Sigmoid colon (tissue), 7 donors: ENCODE data around the gene PRDM16. TPM values are rescaled to one million over a fixed set of nuclear protein-coding genes. Genes with fewer than 3 reads are reported as not detected.

Source experiments
- DNase-seq: peaks from one replicate; pipeline ENCODE4 v3.0.0-alpha.2; 2019
- H3K27ac ChIP-seq, 4 donors: fragments of 200-600 bp; sonication (generic); one replicate each; pipeline ENCODE4 v1.5.1; 2016 to 2019; ENCODE audit warnings: mild to moderate bottlenecking in 1 of 4
- H3K27me3 ChIP-seq, 3 donors: fragments of 200-600 bp; sonication (generic); one replicate each; pipeline ENCODE4 v1.5.1; 2019; ENCODE audit warnings: mild to moderate bottlenecking in 1 of 3
- H3K36me3 ChIP-seq, 4 donors: fragments of 200-600 bp; sonication (generic); one replicate each; pipeline ENCODE4 v1.5.1; 2016 to 2019
- H3K4me1 ChIP-seq, 4 donors: fragments of 200-600 bp; sonication (generic); one replicate each; pipeline ENCODE4 v1.5.1; 2017 to 2019
- H3K4me3 ChIP-seq, 4 donors: fragments of 200-600 bp; sonication (generic); one replicate each; pipeline ENCODE4 v1.5.1; 2017 to 2019; ENCODE audit warnings: mild to moderate bottlenecking in 2 of 4, moderate library complexity in 1 of 4
- H3K9me3 ChIP-seq, 4 donors: fragments of 200-600 bp in 3 of 4; sonication (generic) in 3 of 4; one replicate each; pipeline versions ENCODE4 v1.5.1 to v1.6.1; 2013 to 2019
- EP300 ChIP-seq, 4 donors: sonication (generic); formaldehyde crosslinking; IDR thresholded peaks; one replicate each; pipeline ENCODE4 v1.6.1; 2017; ENCODE audit warnings: antibody characterized with exemption in 4 of 4
- POLR2A ChIP-seq, 2 donors: fragments of 450-650 bp; IDR thresholded peaks; one replicate each; pipeline ENCODE4 v1.6.1; 2016; ENCODE audit warnings: antibody characterized with exemption in 2 of 2, mild to moderate bottlenecking in 2 of 2, moderate library complexity in 2 of 2
- POLR2AphosphoS5 ChIP-seq, 4 donors: sonication (generic); formaldehyde crosslinking; IDR thresholded peaks; one replicate each; pipeline ENCODE4 v1.6.1; 2017; ENCODE audit warnings: antibody characterized with exemption in 4 of 4
- WGBS, 2 donors: extraction: QIAGEN DNeasy Blood & Tissue Kit; methylation state at CpG; one replicate each; pipeline ENCODE4 v1.1.7; 2013; 5-methylcytosine and 5-hydroxymethylcytosine counted together
- intact Hi-C: fragments of 100-400 bp; cut with DNase I; formaldehyde crosslinking; loops from one replicate; pipeline ENCODE4 v1.15.1; 2023
- polyA plus RNA-seq, 3 donors: library from polyadenylated mRNA; stranded (reverse); fragments of 200-250 nt; gene quantifications; one replicate each; pipeline ENCODE4 v1.2.3, GENCODE V29; 2013
- total RNA-seq, 4 donors: library from RNA; depleted of rRNA; stranded (reverse); fragments of >200 nt; gene quantifications; one replicate each; pipeline ENCODE4 v1.1.0, GENCODE V29; 2016
- TF ChIP-seq, protein P1 (sequence below), 4 experiments: fragments of 450-650 bp in 3 of 4; fragments of 200-600 bp in 1 of 4; IDR thresholded peaks; one replicate each; pipeline ENCODE4 v1.5.1; 2016 to 2019; ENCODE audit warnings: antibody characterized with exemption in 4 of 4, mild to moderate bottlenecking in 3 of 4, moderate library complexity in 2 of 4
- donor health status: healthy with polysubstance abuse.
- donor health status: Bipolar disorder and iron deficiency.
- donor health status: healthy.

Gene PRDM16
- total and polyA plus RNA-seq, 7 donors: under 0.01 to 1.7 (median 0.49) TPM

DNA sequence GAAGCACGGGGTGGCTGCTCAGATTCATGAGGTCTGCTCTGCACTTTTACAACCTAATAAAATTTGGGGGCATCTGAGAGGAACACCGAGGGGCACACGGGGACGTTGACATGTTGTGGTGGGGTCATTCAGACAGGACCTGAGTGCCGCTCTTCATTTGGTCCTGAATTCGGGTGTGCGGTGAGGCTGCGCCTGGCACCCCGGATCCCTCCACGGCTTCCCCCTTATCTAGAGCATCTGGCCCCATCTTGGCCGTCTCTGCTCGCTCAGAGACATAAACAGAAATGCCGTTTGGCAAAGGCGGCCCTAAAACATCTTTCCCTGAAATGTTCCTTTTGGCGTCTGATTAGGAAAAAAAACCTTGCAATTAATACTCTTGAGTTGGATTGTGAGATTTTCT lies 157.2 kb downstream of the PRDM16 start:
- Histone ChIP-seq H3K36me3 (no peaks in the 10 kb centered on the region), H3K27ac (no peak overlapping the region), H3K9me3 (no peaks in the 10 kb centered on the region), H3K4me1 (peaks cover 2 to 16% (median 14%) of the 10 kb centered on the region in 4 donors), H3K27me3 (peaks cover 25 to 92% (median 86%) of the 10 kb centered on the region in 3 donors), H3K4me3 (no peak overlapping the region)
- TF ChIP-seq POLR2A (IDR thresholded peaks at IDR 0.05): no peak
- TF ChIP-seq EP300 (IDR thresholded peaks at IDR 0.05): no peak
- TF ChIP-seq, protein P1, sequence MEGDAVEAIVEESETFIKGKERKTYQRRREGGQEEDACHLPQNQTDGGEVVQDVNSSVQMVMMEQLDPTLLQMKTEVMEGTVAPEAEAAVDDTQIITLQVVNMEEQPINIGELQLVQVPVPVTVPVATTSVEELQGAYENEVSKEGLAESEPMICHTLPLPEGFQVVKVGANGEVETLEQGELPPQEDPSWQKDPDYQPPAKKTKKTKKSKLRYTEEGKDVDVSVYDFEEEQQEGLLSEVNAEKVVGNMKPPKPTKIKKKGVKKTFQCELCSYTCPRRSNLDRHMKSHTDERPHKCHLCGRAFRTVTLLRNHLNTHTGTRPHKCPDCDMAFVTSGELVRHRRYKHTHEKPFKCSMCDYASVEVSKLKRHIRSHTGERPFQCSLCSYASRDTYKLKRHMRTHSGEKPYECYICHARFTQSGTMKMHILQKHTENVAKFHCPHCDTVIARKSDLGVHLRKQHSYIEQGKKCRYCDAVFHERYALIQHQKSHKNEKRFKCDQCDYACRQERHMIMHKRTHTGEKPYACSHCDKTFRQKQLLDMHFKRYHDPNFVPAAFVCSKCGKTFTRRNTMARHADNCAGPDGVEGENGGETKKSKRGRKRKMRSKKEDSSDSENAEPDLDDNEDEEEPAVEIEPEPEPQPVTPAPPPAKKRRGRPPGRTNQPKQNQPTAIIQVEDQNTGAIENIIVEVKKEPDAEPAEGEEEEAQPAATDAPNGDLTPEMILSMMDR (IDR thresholded peaks at IDR 0.05): no peak
- TF ChIP-seq POLR2AphosphoS5 (IDR thresholded peaks at IDR 0.05): no peak
- 55 to 59% methylated on average over 15 of the region's 15 CpGs for WGBS, 2 donors
- no peak for DNase-seq
- intact Hi-C loops: no loop called here

DNA sequence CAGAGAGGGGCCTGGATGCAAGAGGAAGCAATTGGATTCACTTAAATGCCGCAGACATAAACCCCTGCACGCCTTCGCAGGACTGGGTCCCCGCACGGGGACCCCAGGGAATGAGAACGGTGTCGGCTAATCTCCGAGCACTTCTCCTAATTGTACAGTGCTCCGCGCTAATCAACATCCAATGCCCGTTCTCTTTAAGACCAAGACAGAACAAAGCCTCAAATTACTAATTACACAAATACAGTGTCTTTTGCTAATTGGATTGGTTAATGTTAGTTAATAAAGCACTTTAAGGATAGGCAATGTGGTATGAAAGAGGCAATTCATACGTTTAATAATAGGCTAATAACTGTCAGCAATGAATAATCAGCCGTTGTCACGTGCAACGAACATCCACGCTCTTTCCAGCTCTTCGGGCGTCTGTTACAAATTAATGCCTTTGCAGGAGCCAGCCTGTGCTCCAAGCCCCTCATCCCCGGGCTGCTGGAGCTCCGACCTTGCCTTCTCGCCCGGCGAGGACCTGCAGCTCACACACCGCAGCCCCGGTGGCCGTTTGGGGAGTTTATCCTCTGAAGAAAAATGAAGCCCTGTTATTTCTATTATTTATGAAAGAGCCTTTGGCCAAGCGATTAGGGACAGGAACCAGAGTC lies 157.8 kb downstream of the PRDM16 start:
- no peak overlapping the region for H3K27ac ChIP-seq
- intact Hi-C loops: no loop called here
- no peak for DNase-seq
- H3K9me3 ChIP-seq: no peaks in the 10 kb centered on the region
- peaks cover 2 to 16% (median 14%) of the 10 kb centered on the region in 4 donors for H3K4me1 ChIP-seq
- no peaks in the 10 kb centered on the region for H3K36me3 ChIP-seq
- peaks cover 25 to 96% (median 92%) of the 10 kb centered on the region in 3 donors for H3K27me3 ChIP-seq
- TF ChIP-seq POLR2AphosphoS5 (IDR thresholded peaks at IDR 0.05) (no peak), EP300 (IDR thresholded peaks at IDR 0.05) (no peak), POLR2A (IDR thresholded peaks at IDR 0.05) (no peak)
- TF ChIP-seq, protein P1 (IDR thresholded peaks at IDR 0.05): no peak
- 79 to 90% methylated on average over 27 of the region's 27 CpGs for WGBS, 2 donors
- H3K4me3 ChIP-seq: no peak overlapping the region

DNA sequence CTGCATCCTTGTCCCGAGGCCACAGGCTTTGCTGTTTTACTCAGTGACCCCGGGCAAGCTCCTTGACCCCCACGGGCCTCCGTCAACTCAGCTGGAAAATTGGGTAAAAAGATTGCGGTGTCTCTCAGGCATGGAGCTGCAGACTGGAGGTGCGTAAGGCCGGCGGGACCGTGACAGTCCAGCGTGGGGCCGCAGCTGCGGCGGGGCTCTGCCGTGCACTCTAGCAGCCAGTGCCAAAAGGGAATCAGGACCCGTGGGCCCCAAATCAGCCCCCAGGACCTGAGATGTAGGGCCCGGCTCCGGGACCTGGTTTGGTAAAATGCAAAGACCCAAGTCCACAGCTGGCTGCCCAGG lies 158.3 kb downstream of the PRDM16 start:
- TF ChIP-seq EP300 (IDR thresholded peaks at IDR 0.05) (no peak), POLR2A (IDR thresholded peaks at IDR 0.05) (no peak), POLR2AphosphoS5 (IDR thresholded peaks at IDR 0.05) (no peak)
- TF ChIP-seq, protein P1 (IDR thresholded peaks at IDR 0.05): no peak
- intact Hi-C loops: no loop called here
- no peak overlapping the region for H3K4me3 ChIP-seq
- H3K9me3 ChIP-seq: no peaks in the 10 kb centered on the region
- no peak overlapping the region for H3K27ac ChIP-seq
- H3K4me1 ChIP-seq: peaks cover 2 to 16% (median 14%) of the 10 kb centered on the region in 4 donors
- peaks cover 25 to 96% (median 93%) of the 10 kb centered on the region in 3 donors for H3K27me3 ChIP-seq
- no peak for DNase-seq
- H3K36me3 ChIP-seq: no peaks in the 10 kb centered on the region
- 88 to 93% methylated on average over 17 of the region's 17 CpGs for WGBS, 2 donors

DNA sequence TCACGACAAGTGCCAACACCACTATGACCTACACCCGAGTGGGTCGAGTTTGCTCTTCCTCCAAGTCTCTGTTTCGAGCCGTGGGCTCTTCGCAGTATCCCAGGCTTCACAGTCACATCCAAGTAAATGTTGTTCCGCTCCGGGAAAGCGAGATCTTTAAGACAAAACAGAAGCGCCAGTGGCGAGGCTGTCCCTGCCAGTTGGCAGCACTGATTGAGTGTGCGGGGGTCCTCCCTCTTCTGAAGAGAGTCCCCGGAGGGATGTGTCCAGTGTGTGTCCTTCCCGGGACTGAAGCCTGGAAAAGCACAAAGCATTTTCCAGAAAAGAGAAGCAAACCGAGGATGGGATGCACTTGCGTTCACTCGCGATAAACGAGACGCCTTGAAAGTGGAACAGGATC lies 158.9 kb downstream of the PRDM16 start:
- no peak for TF ChIP-seq POLR2AphosphoS5 (IDR thresholded peaks at IDR 0.05)
- TF ChIP-seq, protein P1 (IDR thresholded peaks at IDR 0.05): no peak
- no peak for TF ChIP-seq POLR2A (IDR thresholded peaks at IDR 0.05)
- no peak for TF ChIP-seq EP300 (IDR thresholded peaks at IDR 0.05)
- no peak for DNase-seq
- 93 to 94% methylated on average over 20 of the region's 20 CpGs for WGBS, 2 donors
- Histone ChIP-seq H3K36me3 (no peaks in the 10 kb centered on the region), H3K27me3 (peaks cover 25 to 96% (median 88%) of the 10 kb centered on the region in 3 donors), H3K4me1 (peaks cover 2 to 16% (median 14%) of the 10 kb centered on the region in 4 donors), H3K4me3 (no peak overlapping the region), H3K27ac (no peak overlapping the region), H3K9me3 (no peaks in the 10 kb centered on the region)
- intact Hi-C loops: no loop called here
